Measurements from ENCODE around the gene EDA. TPM values are rescaled to one million over a fixed set of nuclear protein-coding genes. Genes with fewer than 3 reads are reported as not detected.
A peak's percentile ranks its signal among the peaks of the same experiment; 100 is the strongest.

The EDA gene
- total RNA-seq, 1 experiment from 2014 or later = 1.1 TPM

DNA sequence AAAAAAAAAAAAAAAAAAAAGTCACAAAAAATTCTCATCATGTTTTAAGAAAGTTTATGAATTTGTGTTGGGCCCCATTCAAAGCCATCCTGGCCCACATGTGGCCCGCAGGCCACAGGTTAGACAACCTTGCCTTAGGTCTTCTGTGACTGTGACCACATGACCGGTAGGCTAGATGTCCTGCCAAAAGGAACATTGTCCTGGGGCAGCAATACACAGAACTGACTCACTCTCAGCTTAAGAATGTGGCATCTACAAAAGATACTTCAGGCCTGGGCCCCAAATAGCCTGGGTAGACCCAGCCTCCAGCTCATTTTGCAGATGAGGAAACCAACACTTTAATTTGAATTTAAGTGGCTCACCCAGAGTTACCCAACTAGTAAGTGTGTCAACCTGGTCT, 423.8 kb downstream of the EDA start:
- no TSS peak for BruUV-seq (replicated peaks)
- Mint-ChIP-seq H3K27ac (ENCODE audit: low read depth, unreplicated experiment) (no peak overlapping the region), H3K4me3 (ENCODE audit: unreplicated experiment) (no peak overlapping the region), H3K27me3 (ENCODE audit: insufficient read depth, unreplicated experiment) (peaks cover 36% of the 10 kb centered on the region), H3K36me3 (ENCODE audit: insufficient read depth, unreplicated experiment) (no peaks in the 10 kb centered on the region), H3K4me1 (ENCODE audit: insufficient read depth, unreplicated experiment) (peaks cover 13% of the 10 kb centered on the region), H3K9me3 (ENCODE audit: unreplicated experiment) (no peaks in the 10 kb centered on the region)
- ChIA-PET CTCF (interaction anchor here (0.6 to 15.6 kb wide), 4 partner anchors 10 to 546 kb away, joined by 3 to 197 read pairs (median 12); no protein-coding TSS in a partner anchor), POLR2A (interaction anchor here (0.7 kb wide), 1 partner anchor 32 kb away, joined by 3 read pairs; no protein-coding TSS in a partner anchor)
- intact Hi-C loops (cut with micrococcal nuclease) = no loop called here
- DNase-seq (ENCODE audit: unreplicated experiment) = peak; percentile 64
- TF ChIP-seq, protein P1, sequence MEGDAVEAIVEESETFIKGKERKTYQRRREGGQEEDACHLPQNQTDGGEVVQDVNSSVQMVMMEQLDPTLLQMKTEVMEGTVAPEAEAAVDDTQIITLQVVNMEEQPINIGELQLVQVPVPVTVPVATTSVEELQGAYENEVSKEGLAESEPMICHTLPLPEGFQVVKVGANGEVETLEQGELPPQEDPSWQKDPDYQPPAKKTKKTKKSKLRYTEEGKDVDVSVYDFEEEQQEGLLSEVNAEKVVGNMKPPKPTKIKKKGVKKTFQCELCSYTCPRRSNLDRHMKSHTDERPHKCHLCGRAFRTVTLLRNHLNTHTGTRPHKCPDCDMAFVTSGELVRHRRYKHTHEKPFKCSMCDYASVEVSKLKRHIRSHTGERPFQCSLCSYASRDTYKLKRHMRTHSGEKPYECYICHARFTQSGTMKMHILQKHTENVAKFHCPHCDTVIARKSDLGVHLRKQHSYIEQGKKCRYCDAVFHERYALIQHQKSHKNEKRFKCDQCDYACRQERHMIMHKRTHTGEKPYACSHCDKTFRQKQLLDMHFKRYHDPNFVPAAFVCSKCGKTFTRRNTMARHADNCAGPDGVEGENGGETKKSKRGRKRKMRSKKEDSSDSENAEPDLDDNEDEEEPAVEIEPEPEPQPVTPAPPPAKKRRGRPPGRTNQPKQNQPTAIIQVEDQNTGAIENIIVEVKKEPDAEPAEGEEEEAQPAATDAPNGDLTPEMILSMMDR (IDR thresholded peaks at IDR 0.05; ENCODE audit: unreplicated experiment) = no peak

DNA sequence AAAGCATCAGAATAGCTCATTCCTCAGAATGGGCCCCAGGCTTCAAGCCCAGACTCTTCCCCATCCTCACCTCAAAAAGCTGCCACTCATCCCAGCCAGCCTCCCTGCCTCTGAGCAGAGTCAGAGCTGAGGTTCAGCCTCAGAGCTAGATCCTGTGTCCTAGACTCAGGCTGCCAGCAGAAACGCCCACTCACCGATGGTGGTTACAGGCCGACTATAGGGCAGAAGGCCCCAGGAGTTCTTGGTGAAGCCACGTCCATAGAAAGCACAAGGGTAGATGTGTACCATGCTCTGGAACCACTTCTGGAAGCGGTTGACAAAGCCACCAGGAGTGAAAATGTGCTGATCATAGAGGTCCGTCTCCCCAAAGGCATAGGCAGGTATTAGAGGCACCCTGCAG, 426.1 kb downstream of the EDA start:
- ChIA-PET CTCF (interaction anchor here (1.0 to 15.6 kb wide), 5 partner anchors 9 to 55 kb away, joined by 3 to 197 read pairs (median 8); no protein-coding TSS in a partner anchor), POLR2A (no interaction called here)
- intact Hi-C loops (cut with micrococcal nuclease) = no loop called here
- TF ChIP-seq, protein P1 (IDR thresholded peaks at IDR 0.05; ENCODE audit: unreplicated experiment) = no peak
- H3K27me3 Mint-ChIP-seq (ENCODE audit: insufficient read depth, unreplicated experiment) = peaks cover 44% of the 10 kb centered on the region
- no peak for DNase-seq (ENCODE audit: unreplicated experiment)
- no peak overlapping the region for H3K4me3 Mint-ChIP-seq (ENCODE audit: unreplicated experiment)
- no TSS peak for BruUV-seq (replicated peaks)
- no peaks in the 10 kb centered on the region for H3K36me3 Mint-ChIP-seq (ENCODE audit: insufficient read depth, unreplicated experiment)
- H3K27ac Mint-ChIP-seq (ENCODE audit: low read depth, unreplicated experiment) = no peak overlapping the region
- no peaks in the 10 kb centered on the region for H3K9me3 Mint-ChIP-seq (ENCODE audit: unreplicated experiment)
- peaks cover 18% of the 10 kb centered on the region for H3K4me1 Mint-ChIP-seq (ENCODE audit: insufficient read depth, unreplicated experiment)

DNA sequence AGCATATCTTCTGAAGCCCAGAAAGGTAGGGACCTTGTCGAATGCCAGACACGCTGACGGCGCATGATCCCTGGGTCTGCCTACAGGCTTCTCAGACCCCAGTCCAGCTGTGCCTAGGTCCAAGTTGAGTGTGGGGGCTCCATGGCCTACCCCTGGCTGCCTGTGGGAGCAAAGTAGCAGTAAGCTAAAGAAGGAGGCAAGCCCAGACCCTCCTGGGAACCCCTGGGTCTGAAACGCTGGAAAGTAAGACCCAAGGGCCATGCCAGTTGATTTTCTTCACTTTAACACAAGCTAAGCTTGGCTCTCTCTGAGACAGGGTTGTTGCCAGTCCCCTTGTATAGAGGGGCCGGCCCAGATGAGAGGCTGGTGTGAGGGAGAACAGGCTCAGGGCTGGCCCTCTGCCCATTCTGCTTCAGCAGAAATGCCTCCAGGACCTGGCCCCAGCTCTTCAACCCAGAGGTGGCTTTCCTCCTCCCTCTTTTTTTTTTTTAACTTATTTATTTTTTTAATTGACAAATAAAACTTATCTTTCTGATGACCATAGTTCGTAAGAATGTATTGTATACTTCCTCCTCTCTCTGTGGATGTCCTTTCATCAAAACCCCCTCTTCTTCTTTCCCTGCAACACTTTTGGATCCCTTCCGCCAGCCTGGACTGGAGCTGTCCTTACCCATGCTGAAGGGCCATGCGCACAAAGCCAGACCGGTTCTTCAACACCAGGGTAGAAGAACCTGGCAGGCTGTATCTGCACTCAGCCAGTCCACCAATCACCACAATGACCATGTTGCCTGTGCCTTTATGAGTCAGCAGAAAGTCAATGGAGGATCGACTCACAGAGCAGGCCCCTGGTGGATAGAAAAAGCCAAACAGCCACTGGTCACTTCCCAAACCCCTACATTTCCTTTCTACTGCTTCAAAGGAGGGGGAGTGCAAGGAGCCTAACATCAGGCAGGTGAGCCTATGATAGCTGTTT, 426.8 kb downstream of the EDA start:
- TF ChIP-seq, protein P1 (IDR thresholded peaks at IDR 0.05; ENCODE audit: unreplicated experiment) = no peak
- H3K9me3 Mint-ChIP-seq (ENCODE audit: unreplicated experiment) = no peaks in the 10 kb centered on the region
- H3K4me1 Mint-ChIP-seq (ENCODE audit: insufficient read depth, unreplicated experiment) = peaks cover 18% of the 10 kb centered on the region
- H3K36me3 Mint-ChIP-seq (ENCODE audit: insufficient read depth, unreplicated experiment) = no peaks in the 10 kb centered on the region
- H3K27me3 Mint-ChIP-seq (ENCODE audit: insufficient read depth, unreplicated experiment) = peaks cover 44% of the 10 kb centered on the region
- ChIA-PET CTCF (interaction anchor here (1.9 to 15.6 kb wide), 2 partner anchors 18 to 54 kb away, joined by 8 to 197 read pairs; no protein-coding TSS in a partner anchor), POLR2A (no interaction called here)
- intact Hi-C loops (cut with micrococcal nuclease) = no loop called here
- no peak overlapping the region for H3K4me3 Mint-ChIP-seq (ENCODE audit: unreplicated experiment)
- H3K27ac Mint-ChIP-seq (ENCODE audit: low read depth, unreplicated experiment) = no peak overlapping the region
- DNase-seq (ENCODE audit: unreplicated experiment) = no peak
- BruUV-seq (replicated peaks) = no TSS peak

DNA sequence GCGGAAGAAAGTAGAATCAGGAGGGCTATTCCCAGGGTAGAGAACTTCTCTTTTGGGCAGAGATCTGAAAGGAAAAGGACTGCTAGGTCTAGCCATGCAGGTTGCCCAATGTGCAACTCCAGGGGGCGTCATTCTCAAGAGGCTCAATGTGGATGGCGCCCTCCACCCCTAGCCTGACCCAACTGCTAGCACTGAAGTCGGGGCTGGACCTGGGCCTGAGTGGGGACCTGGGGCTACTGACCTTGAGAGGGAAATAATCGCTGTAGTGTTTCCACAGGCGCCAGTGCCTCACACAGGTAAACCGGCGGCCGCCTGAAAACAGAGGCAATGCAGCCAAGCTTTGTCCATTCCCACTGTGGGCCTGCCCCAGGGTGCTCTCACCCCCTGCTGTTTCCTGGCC, 427.8 kb downstream of the EDA start:
- peaks cover 8% of the 10 kb centered on the region for H3K9me3 Mint-ChIP-seq (ENCODE audit: unreplicated experiment)
- TF ChIP-seq, protein P1 (IDR thresholded peaks at IDR 0.05; ENCODE audit: unreplicated experiment) = no peak

More for the DNA sequence above, 427.8 kb downstream of the EDA start:
- no peak for DNase-seq (ENCODE audit: unreplicated experiment)
- Mint-ChIP-seq H3K27me3 (ENCODE audit: insufficient read depth, unreplicated experiment) (peaks cover 44% of the 10 kb centered on the region), H3K27ac (ENCODE audit: low read depth, unreplicated experiment) (no peak overlapping the region), H3K4me3 (ENCODE audit: unreplicated experiment) (no peak overlapping the region), H3K36me3 (ENCODE audit: insufficient read depth, unreplicated experiment) (no peaks in the 10 kb centered on the region), H3K4me1 (ENCODE audit: insufficient read depth, unreplicated experiment) (peaks cover 18% of the 10 kb centered on the region)
- ChIA-PET CTCF (interaction anchor here (15.6 kb wide), 1 partner anchor 53 kb away, joined by 197 read pairs; no protein-coding TSS in a partner anchor), POLR2A (no interaction called here)
- no TSS peak for BruUV-seq (replicated peaks)
- intact Hi-C loops (cut with micrococcal nuclease) = no loop called here
